ENCODE results near the gene CLDN5.

- TF ChIP-seq POLR2A (IDR thresholded peaks at IDR 0.05) (no peak), CTCF (IDR thresholded peaks at IDR 0.05) (no peak)
Measured at GRCh38 chr22:19516378-19517170, 7.6 kb downstream of the CLDN5 start.
